Mesothelial cell of epicardium (in vitro differentiated cells): ENCODE results near the gene SLC1A1. TPM values are rescaled to one million over a fixed set of nuclear protein-coding genes. Genes with fewer than 3 reads are reported as not detected.
"Not testable (repeated sequence)": the region's sequence is repeated elsewhere in the genome, so short reads cannot be mapped to it uniquely, and the experiment has no call there.

ENCODE experiments used
- DNase-seq, 2 experiments: peaks; one replicate each; pipeline ENCODE4 v3.0.0; 2021; ENCODE audit warnings: low spot score in 2 of 2; ENCODE audit not compliant: unreplicated experiment in 2 of 2
- H3K27ac Mint-ChIP-seq: 2 replicates; pipeline ENCODE4 v1.8.0; 2021; ENCODE audit warnings: mixed read lengths
- H3K27me3 Mint-ChIP-seq: 2 replicates; pipeline ENCODE4 v1.8.0; 2021; ENCODE audit warnings: low read depth, mixed read lengths
- H3K36me3 Mint-ChIP-seq: 2 replicates; pipeline ENCODE4 v1.8.0; 2021; ENCODE audit warnings: mixed read lengths
- H3K4me1 Mint-ChIP-seq: 2 replicates; pipeline ENCODE4 v1.8.0; 2021; ENCODE audit warnings: mixed read lengths
- H3K4me3 Mint-ChIP-seq: 2 replicates; pipeline ENCODE4 v1.8.0; 2021; ENCODE audit warnings: mild to moderate bottlenecking, moderate library complexity, mixed read lengths
- H3K9me3 Mint-ChIP-seq: 2 replicates; pipeline ENCODE4 v1.8.0; 2021; ENCODE audit warnings: mixed read lengths
- CTCF ChIP-seq: fragments of 200-600 bp; sonication (generic); IDR thresholded peaks from one replicate; pipeline ENCODE4 v1.5.0; 2021; ENCODE audit warnings: antibody characterized with exemption; ENCODE audit not compliant: unreplicated experiment
- total RNA-seq: library from RNA; stranded (reverse); gene quantifications from 3 replicates; pipeline ENCODE4 v1.2.1, GENCODE V29; 2021

SLC1A1 gene
- total RNA-seq, 1 donor from 2014 or later = 3.9 TPM

- H3K4me3 Mint-ChIP-seq = no peak overlapping the region
- no peaks in the 10 kb centered on the region for H3K4me1 Mint-ChIP-seq
- no peaks in the 10 kb centered on the region for H3K36me3 Mint-ChIP-seq
- TF ChIP-seq CTCF = no peak
- DNase-seq = no peak
- no peak overlapping the region for H3K27ac Mint-ChIP-seq
- H3K27me3 Mint-ChIP-seq = no peaks in the 10 kb centered on the region
- no peaks in the 10 kb centered on the region for H3K9me3 Mint-ChIP-seq
Measured at GRCh38 chr9:4517274-4517673, 27.0 kb downstream of the SLC1A1 start.

DNA sequence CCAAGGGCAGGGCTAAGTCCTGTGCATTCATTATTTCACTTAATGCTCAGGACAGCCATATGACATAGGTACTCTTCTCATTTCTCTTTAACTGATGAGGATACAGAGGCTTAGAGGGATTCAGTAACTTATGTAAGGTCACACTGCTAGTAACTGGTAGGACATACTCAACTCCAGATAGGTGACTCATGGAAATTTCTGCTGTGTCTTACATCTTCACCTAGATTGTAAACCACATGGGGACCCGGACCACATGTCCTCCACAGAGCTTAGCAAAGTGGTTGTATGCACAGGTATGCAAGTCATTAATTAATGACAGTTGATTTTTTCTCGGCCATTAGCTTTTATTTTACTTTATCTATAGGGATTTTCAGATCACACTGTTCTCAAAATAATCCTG is 29.3 kb downstream of the SLC1A1 start:
- no peak for TF ChIP-seq CTCF
- H3K4me1 Mint-ChIP-seq = no peaks in the 10 kb centered on the region
- no peaks in the 10 kb centered on the region for H3K9me3 Mint-ChIP-seq
- no peaks in the 10 kb centered on the region for H3K36me3 Mint-ChIP-seq
- H3K27me3 Mint-ChIP-seq = no peaks in the 10 kb centered on the region
- no peak overlapping the region for H3K4me3 Mint-ChIP-seq
- H3K27ac Mint-ChIP-seq = no peak overlapping the region
- DNase-seq = no peak

DNA sequence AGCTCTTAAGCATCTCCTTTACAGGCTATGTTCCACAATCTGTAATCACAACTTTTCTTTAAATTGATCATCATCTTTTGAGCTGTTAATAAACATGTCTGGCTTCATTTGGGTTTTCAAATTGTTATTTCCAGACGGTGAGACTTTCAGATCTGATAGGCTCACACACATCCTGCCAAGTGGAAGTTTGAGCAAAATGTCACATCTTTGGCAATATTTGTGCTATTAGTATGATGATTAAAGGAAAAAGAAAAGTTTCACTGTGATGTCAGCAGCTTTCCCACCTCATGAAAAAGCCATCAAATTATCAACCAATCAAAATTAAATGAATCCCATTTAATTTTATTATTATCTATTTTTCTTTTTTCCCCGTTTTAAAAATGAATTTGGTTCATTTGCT is 29.8 kb downstream of the SLC1A1 start:
- Mint-ChIP-seq H3K4me1 (no peaks in the 10 kb centered on the region), H3K27ac (no peak overlapping the region), H3K27me3 (no peaks in the 10 kb centered on the region), H3K9me3 (no peaks in the 10 kb centered on the region), H3K36me3 (no peaks in the 10 kb centered on the region), H3K4me3 (no peak overlapping the region)
- DNase-seq = no peak
- no peak for TF ChIP-seq CTCF

- DNase-seq = no peak
- H3K4me1 Mint-ChIP-seq = no peaks in the 10 kb centered on the region
- peaks cover 20% of the 10 kb centered on the region for H3K9me3 Mint-ChIP-seq
- H3K4me3 Mint-ChIP-seq = no peak overlapping the region
- TF ChIP-seq CTCF = no peak
- H3K36me3 Mint-ChIP-seq = no peaks in the 10 kb centered on the region
- no peak overlapping the region for H3K27ac Mint-ChIP-seq
- H3K27me3 Mint-ChIP-seq = no peaks in the 10 kb centered on the region
Measured at GRCh38 chr9:4530375-4530774, 40.1 kb downstream of the SLC1A1 start.

GRCh38 chr9:4530831-4531230 is 40.6 kb downstream of the SLC1A1 start:
- H3K4me3 Mint-ChIP-seq, DNase-seq, H3K27me3 Mint-ChIP-seq, H3K27ac Mint-ChIP-seq, H3K36me3 Mint-ChIP-seq, H3K4me1 Mint-ChIP-seq: not testable (repeated sequence)
- H3K9me3 Mint-ChIP-seq = peaks cover 20% of the 10 kb centered on the region

DNA sequence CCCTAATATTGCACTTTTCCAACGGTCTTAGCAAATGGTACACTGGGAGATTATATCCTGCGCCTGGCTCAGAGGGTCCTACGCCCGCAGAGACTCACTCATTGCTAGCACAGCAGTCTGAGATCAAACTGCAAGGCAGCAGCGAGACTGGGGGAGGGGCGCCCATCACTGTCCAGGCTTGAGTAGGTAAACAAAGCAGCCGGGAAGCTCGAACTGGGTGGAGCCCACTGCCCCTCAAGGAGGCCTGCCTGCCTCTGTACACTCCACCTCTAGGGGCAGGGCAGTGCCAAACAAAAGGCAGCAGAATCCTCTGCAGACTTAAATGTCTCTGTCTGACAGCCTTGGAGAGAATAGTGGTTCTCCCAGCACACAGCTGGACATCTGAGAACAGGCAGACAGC is 41.1 kb downstream of the SLC1A1 start:
- H3K27ac Mint-ChIP-seq, DNase-seq, H3K4me3 Mint-ChIP-seq, H3K4me1 Mint-ChIP-seq, H3K27me3 Mint-ChIP-seq, H3K36me3 Mint-ChIP-seq: not testable (repeated sequence)
- peaks cover 16% of the 10 kb centered on the region for H3K9me3 Mint-ChIP-seq

DNA sequence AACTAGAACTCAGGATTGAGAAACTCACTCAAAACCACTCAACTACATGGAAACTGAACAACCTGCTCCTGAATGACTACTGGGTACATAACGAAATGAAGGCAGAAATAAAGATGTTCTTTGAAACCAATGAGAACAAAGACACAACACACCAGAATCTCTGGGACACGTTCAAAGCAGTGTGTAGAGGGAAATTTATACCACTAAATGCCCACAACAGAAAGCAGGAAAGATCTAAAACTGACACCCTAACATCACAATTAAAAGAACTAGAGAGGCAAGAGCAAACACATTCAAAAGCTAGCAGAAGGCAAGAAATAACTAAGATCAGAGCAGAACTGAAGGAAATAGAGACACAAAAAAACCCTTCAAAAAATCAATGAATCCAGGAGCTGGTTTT is 43.6 kb downstream of the SLC1A1 start:
- H3K4me3 Mint-ChIP-seq, H3K4me1 Mint-ChIP-seq, H3K27me3 Mint-ChIP-seq, H3K36me3 Mint-ChIP-seq, DNase-seq, H3K27ac Mint-ChIP-seq, H3K9me3 Mint-ChIP-seq: not testable (repeated sequence)

- H3K27ac Mint-ChIP-seq, DNase-seq, H3K4me3 Mint-ChIP-seq, H3K27me3 Mint-ChIP-seq, H3K9me3 Mint-ChIP-seq, H3K36me3 Mint-ChIP-seq, H3K4me1 Mint-ChIP-seq: not testable (repeated sequence)
Measured at GRCh38 chr9:4536196-4536595, 45.9 kb downstream of the SLC1A1 start.
